ENCODE results near the gene PNLIPRP3.
"Not testable (repeated sequence)": the region's sequence is repeated elsewhere in the genome, so short reads cannot be mapped to it uniquely, and the experiment has no call there.

The PNLIPRP3 gene

DNA sequence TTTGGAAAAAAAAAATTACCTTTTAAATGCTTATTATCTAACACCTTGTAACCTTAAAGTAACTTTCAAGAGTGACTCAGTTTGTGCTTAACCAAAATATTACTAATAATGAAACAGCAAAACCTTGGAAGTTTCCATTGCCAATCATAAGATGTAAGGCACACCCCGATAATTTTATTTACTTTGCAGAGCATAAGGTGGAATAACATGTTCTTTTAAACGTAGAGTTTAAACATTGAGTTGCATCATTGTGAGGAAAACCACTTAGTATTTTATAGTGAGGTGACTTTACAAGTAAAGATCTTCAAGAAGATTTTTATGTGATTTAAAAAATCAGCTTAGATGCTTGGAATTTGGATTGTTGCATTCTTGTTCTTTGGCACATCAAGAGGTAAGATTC is at the start of gene PNLIPRP3:
Gene PNLIPRP3 (plus strand): TSS at position 177 of the 400 bp plus-strand sequence. CDS start 166 bp downstream, at position 343.
- no peak for DNase-seq

DNA sequence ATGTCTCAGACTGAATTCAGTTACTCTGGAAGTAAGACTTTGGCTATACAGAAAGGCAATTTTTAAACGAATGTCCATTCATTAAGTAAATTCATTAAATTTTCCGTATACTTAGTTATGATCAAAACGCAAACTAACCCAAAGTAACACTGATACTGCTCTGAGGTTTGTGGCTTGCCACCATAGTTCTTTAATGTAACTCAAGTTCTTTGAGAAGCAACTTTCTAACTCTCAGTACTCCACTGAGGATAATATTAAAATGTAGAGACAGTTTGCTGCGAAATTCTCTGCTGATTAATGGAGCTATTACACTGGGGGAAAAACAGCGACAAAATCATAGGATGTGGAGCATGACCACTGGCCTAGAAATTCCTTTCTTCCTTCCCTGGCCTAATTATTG is 45.4 kb upstream of the PNLIPRP3 start:
- DNase-seq: no peak

DNA sequence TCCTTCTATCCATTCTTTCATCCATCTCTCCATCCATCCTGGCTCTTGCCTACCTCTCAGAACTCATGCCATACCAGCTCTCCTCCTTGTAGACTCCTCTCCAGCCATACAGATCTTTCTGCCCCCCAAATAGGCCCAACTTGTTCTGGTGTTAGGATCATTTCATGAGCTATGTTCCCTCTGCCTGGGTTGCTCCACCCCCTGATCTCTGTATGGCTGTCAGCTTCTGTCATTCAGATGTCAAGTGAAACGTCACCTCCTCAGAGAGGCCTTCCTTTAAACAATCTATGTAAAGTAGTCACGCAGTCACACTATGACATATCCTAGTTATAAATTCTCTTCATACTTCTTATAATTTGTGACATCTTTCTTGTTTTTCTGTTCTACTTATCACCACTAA is 42.3 kb upstream of the PNLIPRP3 start:
- DNase-seq: no peak

DNA sequence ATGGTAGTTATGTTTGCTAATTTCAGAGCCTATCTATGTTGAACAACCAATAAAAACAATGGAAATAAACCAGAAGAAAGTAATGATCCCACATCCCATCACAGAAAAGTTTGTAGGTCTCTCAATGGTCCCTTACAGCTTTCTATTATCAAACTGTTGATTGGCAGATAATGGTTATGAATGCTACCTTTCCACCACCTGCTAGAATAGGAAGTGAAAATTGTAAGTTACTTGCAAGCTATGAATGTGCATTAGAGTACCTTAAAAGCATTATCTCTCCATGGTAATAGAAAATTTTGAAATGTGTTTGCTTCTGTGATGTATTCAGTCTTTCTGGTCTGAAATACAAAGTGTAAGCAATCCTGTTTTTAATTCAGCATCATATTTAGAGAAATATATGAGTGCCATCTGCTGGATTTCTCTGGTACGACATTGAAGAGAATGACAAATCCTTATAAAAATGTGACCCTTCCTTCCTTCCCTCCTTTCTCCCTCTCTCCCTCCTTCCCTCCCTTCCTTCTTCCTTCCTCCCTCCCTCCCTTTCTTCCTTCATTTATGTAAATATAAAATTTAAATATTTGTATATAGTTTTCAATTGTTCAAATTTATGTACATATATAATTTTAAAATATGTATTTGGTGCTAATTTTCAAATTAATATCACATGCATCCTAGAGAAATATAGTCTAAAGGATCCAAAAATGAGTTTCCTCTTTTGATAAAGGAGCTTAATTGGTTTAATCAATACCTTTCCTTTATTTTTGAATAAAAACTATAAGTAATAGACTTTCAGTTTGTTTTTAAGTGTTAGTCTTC is 41.4 kb upstream of the PNLIPRP3 start:
- peak; percentile 41 for DNase-seq

DNA sequence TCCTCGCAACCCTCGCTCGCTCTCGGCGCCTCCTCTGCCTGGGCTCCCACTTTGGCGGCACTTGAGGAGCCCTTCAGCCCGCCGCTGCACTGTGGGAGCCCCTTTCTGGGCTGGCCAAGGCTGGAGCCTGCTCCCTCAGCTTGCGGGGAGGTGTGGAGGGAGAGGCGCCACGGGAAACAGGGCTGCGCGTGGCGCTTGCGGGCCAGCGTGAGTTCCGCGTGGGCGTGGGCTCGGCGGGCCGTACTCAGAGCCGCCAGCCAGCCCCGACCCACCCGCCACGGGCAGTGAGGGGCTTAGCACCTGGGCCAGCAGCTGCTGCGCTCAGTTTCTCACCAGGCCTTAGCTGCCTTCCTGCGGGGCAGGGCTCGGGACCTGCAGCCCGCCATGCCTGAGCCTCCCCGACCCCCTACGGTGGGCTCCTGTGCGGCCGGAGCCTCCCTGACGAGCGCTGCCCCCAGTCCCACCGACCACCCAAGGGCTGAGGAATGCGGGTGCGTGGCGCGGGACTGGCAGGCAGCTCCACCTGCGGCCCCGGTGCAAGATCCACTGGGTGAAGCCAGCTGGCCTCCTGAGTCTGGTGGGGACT is 34.3 kb upstream of the PNLIPRP3 start:
- DNase-seq: not testable (repeated sequence)

DNA sequence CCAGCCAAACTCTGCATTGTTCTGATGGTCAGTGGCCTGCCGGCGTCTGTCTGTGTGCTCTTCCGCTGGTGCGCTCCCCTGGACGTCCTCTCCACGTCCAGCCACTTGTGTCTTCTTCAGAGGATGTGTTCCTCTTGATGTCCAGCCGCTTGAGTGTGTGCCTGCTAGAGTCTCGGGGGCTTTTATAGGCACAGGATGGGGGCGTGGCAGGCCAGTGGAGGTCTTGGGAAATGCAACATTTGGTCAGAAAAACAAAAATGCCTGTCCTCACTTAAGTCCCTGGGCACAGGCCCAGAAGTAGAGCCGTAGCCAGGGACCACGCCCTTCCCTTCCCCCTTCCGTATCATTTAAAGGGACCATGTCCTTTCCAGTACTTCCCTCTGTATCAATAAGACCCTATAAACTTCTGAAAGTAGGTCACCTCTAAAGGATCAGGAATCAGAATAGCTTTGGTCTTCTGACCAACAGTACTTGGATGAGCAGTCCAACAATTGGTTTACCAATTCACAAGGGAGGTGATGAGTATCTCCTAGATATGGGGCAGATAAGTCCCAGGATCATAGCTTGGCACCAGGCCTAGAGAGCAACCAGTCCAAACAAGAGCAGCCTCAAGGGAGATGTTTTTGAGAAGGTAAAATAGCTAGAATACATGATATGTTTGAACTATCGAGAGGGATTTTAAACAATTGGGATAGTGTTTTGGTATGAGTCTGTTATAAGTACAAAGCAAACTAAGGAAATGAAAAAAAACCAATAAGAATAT is 32.2 kb upstream of the PNLIPRP3 start:
- no peak for DNase-seq

DNA sequence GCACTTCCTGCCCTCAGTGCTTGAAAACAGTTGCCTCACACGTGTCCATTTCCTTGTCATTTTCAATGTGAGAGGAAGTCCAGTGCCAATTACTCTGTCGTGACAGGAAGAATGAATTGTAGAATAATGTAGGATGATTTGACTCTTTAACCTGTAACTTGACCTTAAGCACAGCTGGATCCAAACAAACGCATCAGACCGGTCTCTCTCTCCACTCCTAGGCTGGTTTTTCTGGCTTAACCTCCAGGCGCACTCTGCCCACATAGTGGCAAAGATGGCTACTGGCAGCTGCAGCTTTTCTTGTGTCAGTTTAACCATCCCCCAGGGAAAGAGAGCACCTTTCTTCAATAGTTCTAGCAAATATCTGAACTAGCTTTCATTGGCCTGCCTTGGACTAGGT is 29.4 kb upstream of the PNLIPRP3 start:
- no peak for DNase-seq

DNA sequence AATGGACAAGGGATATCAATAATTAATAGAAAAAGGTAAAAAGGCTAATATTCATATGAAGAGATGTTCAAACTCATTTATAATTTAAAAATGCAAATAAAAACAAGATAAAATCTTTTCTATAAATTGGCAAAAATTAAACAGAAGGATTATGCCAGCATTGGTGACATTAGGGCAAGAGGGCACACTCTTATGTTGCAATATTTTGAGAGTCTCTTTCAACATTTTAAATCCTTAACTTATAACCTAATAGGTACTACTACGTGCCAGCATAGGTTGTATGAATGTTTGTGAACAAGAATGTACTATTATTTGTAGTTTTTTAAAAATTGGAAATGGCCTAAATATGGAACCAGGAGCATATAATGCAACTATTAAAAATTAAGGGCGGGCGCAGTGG is 24.8 kb upstream of the PNLIPRP3 start:
- no peak for DNase-seq

DNA sequence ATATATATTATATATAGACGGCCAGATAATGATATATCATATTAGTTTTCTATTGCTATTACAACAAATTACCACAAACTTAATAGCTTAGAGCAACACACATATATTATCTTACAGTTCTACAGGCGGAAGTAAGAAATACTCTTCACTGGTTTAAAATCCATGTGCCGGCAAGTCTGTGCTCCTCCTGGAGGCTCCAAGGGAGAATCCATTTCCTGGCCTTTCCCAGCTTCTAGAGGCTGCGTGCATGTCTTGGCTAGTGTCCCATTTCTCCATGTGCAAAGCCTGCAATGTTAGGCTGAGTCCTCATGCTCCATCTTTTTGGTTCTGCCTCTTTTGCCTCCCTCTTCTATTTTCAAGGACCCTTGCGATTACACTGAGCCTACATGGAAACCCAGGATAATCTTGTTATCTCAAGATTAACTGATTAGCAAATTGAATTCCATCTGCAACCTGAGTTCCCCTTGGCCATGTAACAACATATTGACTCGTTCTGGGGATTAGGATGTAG is 23.9 kb upstream of the PNLIPRP3 start:
- DNase-seq: no peak

DNA sequence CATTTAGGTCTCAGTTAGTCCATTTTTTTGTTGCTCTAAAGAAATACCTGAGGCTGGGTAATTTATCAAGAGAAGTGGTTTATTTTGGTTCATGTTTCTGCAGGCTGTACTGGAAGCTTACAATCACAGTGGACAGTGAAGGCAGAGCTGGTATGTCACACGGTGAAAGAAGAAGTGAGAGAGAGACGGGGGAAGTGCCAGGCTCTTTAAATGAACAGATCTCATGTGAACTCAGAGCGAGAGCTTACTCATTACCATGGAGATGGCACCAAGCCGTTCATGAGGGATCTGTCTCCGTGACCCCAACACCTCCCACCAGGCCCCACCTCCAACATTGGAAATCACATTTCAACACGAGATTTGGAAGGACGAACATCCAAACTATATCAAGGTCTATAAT is 18.9 kb upstream of the PNLIPRP3 start:
- no peak for DNase-seq

DNA sequence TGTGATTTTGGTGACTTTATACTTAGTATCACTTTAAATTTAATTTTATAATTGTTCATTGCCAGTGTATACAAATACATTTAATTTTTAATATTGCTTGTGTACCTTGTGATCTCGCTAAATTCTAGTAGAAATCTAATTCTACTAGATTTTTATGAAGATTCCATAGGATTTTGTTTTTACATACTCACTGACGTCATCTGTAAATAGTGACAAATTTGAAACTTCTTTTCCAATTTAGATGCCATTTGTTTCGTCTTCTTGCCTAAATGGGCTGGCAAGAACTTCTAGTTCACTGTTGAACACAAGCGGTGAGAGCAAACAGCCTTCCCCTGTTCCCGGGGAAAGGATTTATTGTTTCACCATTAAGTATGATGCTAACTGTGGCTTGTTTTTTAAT is 17.3 kb upstream of the PNLIPRP3 start:
- DNase-seq: no peak

DNA sequence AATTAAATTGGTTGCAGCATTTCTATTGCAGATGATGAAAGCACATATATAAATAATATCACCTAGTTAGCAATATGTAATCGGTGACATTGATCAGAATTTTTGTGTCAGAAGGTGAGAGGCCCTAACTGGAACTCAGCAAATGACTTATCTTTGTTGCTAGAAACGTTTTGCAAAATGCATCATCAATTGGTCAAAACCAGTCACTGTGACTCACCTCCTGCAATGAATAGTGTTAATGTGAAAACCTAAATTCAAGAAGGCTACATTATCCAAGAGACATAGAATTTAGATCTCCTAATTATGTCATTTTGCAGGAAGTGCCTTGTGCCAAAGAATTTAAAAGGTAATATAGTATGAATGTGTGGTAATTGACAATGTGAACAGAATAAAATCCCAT is 9.8 kb upstream of the PNLIPRP3 start:
- no peak for DNase-seq

DNA sequence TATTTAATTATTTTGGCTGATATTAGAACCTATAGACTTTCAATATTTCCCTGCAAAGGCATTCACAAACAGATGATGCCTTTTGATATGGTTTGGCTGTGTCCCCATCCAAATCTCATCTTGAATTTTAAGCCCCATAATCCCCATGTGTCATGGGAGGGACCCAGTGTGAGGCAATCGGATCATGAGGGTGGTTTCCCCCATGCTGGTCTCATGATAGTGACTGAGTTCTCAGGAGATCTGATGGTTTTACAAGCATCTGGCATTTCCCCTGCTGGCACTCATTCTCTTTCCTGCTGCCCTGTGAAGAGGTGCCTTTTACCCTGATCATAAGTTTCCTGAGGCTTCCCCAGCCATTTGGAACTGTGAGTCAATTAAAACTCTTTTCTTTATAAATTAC is 9.3 kb upstream of the PNLIPRP3 start:
- DNase-seq: no peak

DNA sequence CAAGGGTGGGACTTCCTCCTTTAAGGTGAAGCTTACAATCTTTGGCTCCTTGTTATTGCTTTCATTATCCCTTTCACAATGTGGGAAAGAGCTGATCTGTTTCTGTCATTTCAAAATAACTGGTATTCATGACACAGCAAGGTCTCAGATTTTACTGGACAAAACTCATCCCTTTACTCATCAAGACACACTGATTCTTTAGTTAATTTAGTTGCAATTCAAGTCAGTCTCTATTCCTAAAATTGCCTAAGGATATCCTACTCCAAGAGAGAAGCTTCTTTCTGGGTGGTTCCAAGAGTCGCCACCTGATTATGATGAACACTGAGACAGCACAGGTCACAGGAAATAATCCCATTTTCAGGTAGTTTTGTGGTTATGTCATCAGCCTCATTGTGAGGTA is 5.8 kb upstream of the PNLIPRP3 start:
- no peak for DNase-seq

DNA sequence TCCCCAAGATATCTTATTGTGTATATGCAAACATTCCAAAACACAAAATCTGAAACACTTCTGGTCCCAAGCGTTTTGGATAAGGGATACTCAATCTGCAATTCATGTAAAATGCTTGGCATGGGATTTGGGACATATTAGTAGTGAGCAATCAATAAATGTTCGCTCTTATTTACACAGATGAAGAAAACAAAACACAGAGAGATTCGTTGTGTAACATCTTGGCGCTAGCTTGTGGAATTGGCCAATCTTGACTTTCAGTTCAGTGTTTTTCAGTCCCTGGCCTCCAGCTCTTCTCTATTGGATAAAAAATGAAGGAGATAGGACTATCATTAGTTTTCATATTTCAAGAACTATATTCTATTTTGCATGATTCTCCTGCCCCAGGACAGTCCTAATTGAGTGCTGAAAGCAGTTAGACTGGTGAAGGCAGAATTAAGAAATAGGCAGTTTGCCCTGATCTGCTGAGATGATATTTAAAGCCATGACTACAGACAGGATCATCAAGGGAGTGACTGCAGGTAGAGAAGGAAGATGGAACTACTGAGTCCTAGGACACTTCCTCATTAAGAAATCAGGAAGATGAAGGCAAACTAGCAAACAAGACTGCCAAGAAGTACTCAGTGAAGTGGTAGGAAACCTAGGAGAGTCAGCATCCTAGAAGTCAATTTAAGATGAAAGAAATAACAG is 1.8 kb downstream of the PNLIPRP3 start:
- DNase-seq: no peak

DNA sequence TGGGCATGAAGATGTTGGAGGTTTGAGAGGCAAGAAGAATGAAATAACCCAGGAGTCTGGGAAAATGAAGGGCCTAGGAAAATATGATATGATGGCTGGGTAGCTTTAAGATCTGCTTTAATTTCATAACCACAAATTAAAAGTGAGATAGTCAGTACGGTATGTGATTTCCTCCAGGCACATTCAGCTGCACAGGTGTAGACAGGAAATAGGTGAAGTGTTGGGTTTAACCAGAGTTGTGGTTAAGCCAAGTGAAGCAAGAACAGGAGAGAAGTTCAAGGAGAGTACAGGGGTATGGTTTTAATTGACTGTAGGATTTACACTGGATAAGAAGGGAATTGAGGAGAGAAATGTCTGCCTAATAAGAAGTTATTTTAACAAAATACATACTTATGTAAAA is 2.6 kb downstream of the PNLIPRP3 start:
- no peak for DNase-seq

DNA sequence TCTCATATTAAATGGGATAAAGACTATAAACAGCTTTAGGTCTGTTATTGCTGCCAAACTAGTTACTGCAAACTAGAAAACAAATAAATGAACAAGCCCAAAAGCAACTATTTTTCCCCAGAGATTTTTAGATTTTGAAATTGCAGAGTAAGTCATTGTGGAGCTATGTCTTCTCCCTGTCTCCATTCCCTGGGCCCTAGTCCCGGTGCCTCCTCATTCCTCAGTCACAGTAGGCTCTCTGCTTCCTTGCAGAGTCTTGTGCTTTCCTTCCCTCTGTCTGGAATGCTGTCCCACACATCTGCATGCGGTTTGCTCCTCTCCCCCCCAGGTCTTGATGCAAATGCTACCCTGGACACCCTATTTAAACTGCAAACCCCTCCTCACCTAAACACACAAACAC is 4.0 kb downstream of the PNLIPRP3 start:
- DNase-seq: no peak

DNA sequence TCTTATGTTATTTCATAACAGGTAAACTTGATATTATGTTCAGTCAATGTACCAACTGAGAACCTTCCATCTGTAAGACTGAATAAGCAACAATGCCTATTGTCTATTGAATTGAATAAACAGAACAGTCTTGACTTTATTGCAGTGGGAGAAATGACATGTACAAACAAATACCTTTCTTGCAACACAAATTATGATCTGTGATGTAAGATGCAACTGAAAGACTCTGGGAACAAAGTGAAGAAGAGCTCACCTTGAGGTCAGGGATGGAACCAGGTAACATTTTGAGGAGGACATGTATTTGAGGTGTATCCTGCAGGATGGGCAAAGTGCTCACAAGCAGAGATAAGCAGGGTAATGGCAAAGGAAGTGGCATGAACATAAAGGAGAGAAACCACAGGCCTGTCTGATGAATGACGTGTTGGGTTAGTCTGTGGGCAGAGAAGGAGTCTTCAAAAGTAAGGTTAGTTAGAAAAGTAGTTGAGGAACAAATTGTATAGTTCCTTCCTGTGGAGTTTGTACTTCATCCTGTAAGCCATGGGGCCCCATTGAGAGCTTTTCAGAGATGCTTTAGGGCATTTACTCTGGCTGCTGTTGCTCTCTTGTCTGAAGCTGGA is 9.5 kb downstream of the PNLIPRP3 start:
- DNase-seq: no peak

DNA sequence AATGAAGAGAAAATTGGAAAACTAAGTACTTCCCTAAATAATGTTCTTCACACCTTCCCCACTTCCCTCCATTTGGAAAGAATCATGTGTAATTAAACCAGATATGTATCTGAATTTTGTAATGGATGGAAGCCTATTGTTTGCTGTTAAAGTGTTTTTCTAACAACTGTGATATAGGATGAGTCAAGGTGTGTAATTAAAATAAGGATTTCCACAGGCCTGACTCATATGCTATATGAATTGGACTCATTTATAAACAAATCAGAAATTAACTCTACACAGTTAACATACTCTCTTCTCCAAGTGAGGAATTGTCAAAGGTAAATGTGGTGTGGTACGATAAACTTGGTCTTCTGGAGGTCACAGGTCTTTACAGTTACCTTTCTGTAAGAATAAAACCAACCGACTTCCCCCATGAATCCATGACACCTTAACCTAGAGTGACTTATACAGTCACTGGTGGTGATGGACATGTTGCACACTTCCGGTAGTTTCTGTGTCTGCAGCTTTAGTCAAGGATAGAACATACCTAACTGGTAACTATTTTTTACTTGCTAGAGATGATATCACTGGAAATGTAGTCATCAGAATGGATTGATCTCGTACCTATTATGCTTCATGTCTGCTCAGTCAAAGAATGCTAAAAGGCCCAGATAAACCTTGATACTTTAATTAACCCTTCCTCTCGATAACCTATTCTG is 12.8 kb downstream of the PNLIPRP3 start:
- DNase-seq: no peak

DNA sequence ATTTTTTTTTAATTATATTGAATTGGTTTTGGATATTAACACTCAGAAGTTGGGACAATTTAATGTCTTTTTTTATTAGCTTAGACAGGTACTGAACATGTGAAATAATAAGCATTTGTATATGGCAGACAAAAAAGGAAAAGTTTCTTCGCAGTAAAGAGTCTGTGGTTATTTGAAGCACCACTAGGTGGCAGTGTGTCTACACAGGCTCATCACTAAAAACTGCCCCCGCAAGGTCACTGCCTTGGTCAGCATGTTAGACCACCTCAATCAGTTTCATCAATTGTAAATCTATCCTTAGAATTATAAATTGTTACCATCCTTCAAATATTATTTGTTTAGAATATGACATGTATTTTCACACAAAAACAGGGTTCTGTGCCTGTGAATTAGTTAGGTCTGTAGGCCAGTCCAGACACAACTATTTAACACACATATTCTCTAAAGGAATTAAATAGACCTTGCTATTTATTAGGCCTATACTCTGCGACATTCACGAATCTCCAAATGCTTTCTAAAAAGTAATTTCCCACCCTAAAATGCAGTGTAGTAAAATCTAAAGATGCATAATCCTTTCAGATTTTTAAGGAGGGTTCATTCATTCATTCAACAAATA is 17.0 kb downstream of the PNLIPRP3 start:
- DNase-seq: peak; percentile 19

DNA sequence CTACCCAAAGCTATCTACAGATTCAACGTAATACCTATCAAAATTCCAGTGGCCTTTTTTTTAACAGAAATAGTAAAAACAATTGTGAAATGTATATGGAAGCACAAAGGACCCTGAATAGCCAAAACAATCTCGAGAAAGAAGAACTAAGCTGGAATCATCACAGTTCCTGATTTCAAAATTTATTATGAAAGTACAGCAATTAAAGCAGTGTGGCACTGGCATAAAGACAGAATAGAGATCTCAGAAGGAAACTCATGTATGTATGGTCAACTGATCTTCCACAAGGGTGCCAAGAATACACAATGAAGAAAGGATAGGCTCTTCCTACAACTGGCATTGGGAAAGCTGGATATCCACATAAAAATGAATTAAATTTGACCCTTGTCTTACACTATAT is 23.2 kb downstream of the PNLIPRP3 start:
- DNase-seq: no peak

Data from NCI-H1105 treated with DMSO at 0.1 percent for 48 hours (cell line).